Fibroblast of mammary gland (primary cell): Measurements from ENCODE around the gene MKNK2.

Experiments used
- DNase-seq: peaks from one replicate; pipeline ENCODE4 v3.0.0-alpha.2; 2010; ENCODE audit warnings: low read depth
- H3K4me3 ChIP-seq: 2 replicates; pipeline ENCODE4 v1.5.1; 2011; ENCODE audit warnings: low read depth, mild to moderate bottlenecking, low read length, moderate library complexity; ENCODE audit not compliant: control insufficient read depth
- TF ChIP-seq, protein P1 (sequence below): conservative IDR thresholded peaks from 2 replicates; pipeline ENCODE4 v1.5.1; 2011; ENCODE audit warnings: low read depth, low read length, inconsistent platforms; ENCODE audit not compliant: control insufficient read depth, insufficient read depth

Gene MKNK2

DNA sequence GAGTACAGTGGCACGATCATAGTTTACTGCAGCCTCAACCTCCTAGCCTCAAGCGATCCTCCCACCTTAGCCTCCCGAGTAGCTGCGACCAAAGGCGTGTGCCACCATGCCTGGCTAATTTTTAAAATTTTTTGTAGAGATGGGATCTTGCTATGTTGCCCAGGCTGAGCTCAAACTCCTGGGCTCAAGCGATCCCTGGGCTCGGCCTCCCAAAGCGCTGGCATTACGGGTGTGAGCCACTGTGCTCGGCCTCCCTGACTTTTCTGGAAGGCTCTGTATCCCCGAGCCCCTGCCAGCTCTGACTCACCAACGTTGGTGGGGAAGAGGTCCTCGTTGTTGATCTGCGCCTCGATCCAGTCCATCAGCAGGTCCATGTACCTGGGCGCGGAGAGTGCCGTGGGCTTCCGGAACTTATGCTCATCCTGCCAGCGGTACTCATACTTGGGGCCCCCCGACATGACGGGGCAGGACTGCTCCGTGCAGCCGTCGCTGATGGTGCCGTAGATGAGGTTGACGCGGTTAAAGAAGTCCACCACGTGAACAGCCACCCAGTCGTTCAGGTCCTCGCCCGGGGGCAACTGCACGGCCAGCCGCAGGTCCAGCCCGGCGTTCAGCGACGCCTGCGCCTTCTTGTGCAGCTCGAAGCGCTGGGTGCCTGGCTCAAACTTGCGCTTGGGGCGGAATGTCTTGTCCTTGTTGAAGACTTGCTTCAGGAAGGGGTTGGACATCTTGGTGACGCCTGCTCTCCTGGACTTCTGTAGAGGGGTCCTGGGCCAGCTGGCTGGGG lies 27.0 kb upstream of the MKNK2 start:
- TF ChIP-seq, protein P1, sequence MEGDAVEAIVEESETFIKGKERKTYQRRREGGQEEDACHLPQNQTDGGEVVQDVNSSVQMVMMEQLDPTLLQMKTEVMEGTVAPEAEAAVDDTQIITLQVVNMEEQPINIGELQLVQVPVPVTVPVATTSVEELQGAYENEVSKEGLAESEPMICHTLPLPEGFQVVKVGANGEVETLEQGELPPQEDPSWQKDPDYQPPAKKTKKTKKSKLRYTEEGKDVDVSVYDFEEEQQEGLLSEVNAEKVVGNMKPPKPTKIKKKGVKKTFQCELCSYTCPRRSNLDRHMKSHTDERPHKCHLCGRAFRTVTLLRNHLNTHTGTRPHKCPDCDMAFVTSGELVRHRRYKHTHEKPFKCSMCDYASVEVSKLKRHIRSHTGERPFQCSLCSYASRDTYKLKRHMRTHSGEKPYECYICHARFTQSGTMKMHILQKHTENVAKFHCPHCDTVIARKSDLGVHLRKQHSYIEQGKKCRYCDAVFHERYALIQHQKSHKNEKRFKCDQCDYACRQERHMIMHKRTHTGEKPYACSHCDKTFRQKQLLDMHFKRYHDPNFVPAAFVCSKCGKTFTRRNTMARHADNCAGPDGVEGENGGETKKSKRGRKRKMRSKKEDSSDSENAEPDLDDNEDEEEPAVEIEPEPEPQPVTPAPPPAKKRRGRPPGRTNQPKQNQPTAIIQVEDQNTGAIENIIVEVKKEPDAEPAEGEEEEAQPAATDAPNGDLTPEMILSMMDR, result no peak
- DNase-seq, result no peak
- no peak overlapping the region for H3K4me3 ChIP-seq

DNA sequence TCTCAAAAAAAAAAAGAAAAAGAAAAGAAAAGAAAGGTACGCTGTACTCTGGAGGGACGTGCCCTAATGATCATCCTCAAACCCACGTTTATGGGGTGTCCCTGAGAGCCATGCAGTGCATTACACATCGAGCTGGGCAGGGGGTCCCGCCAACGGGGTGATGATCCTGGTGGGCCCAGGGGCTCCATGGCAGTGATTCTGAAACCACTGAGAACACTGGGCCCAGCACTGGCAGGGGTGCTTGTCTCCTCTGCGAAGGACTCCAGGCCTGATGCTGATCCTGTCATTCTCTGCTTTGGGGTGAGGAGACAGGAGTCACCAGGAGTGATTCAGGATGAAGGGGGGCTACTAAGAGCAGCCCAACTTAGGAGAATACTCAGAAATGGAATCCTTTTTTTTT lies 26.4 kb upstream of the MKNK2 start:
- TF ChIP-seq, protein P1, result no peak
- no peak for DNase-seq
- H3K4me3 ChIP-seq, result no peak overlapping the region

DNA sequence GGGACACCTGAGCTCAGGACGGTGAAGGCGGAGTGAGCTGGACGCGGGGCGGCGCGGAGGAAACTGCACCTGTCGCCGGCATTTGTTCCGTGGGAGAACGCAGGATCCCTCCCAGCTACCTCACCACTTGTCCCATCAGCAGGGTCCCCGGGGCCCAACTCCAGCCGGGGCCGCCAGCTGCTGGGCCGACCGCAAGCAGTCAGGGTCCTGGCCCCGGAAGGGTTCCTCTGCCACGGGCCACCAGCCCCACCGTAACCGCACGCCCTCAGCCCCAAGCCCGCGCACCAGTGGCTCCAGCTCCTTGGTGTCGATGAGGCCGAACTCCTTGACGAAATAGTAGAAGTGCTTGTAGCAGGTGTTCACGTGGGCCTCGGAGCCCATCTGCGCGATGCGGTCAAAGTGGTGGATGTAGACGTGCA lies 25.5 kb upstream of the MKNK2 start:
- DNase-seq, result no peak
- H3K4me3 ChIP-seq, result no peak overlapping the region
- TF ChIP-seq, protein P1, result no peak

DNA sequence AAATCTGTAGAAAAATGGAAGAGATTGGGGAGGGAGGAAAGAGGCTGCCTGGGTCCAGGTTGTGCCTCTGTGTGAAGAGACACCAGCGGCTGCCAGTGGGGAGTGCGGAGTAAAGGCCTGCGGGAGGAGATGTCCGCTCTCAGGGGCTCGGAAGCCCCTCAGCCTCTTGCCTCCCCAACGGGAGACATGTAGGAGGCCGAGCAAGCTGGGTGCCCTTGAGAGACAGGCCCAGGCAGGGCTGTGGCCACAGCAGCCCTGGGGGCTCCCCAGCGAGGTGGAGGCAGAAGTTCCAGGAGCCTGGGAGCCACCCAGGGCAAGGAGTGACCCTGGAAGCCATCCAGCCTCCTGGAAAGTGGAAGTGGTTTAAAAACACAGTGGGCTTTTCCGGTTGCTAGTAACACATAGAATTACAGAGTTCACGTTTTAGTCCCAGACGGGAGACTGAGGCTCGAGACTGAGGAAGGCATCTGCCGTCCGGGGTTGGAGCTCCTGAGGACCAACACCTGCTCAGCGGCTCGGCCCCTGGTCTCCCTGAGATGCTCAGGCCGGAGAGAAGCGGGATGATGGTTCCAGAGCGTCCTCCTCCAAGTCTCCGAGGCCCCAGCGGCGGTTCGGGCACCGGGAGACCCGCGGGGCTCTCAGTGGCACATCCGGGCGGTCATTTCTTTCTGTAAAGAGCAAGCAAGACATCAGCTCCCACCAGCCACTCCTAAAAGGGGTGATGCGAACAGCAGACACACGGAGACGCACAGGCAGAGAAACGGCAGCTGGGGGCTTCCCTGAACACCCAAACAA lies 21.9 kb upstream of the MKNK2 start:
- H3K4me3 ChIP-seq, result no peak overlapping the region
- no peak for DNase-seq
- TF ChIP-seq, protein P1, result no peak

DNA sequence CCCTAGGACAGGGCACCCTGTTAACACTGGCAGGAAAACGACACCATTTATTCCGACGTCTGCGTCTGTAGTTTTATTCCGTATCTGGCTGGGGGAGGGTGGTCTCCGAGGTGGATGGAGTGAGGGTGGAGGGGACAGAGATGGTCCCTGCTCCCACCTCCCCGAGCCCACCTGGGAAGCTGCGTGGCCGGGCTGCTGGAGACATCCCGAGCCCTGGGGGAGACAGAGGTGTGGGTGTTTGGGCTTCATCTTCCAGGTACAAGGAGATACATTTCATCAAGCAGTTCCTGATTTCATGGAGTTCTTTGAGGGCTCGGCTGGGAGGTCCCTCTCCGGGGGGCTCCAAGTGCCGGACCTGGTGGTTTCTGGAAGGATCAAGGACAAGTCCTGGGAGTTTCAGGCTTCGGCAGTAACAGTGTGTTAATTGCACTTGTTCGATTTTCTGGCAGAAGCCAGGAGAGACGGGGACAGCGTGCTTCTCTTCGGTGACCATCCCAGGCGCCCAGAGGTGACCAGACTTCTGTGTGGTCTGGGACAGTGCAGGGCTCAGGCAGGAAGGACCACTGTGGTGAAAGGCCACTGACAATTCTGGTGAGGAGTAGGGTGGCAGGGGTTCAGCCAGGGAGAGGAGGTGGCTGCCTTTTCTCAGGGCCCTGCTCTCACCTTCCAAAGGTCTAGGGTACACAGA lies 20.1 kb upstream of the MKNK2 start:
- H3K4me3 ChIP-seq, result no peak overlapping the region
- no peak for DNase-seq
- TF ChIP-seq, protein P1, result no peak

DNA sequence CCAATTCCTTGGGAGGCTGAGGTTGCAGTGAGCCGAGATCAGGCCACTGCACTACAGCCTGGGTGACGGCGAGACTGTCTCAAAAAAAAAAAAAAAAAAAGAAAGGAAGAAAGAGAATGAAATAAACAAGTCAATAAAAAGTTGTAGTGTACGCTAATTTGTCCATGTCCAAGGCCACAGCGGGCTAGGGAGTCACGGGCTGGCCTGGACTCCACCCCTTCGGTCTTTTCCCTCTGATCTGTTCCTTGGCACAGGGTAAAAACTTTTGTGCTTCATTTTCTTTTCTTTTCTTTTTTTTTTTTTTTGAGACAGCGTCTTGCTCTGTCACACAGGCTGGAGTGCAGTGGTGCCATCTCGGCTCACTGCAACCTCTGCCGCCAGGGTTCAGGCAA lies 19.4 kb upstream of the MKNK2 start:
- no peak overlapping the region for H3K4me3 ChIP-seq
- no peak for DNase-seq
- TF ChIP-seq, protein P1, result no peak
